Mucosa of descending colon (tissue), 3 donors: ENCODE results near the gene ZFAND3. TPM values are rescaled to one million over a fixed set of nuclear protein-coding genes. Genes with fewer than 3 reads are reported as not detected.

ENCODE experiments used
- ATAC-seq: fragments of 200-7000 bp; cut with Tn5 transposase; one replicate; pipeline ENCODE4 v1.9.1; 2020; ENCODE audit warnings: mild to moderate bottlenecking, moderate library complexity
- DNase-seq, 3 donors: peaks; one replicate each; pipeline ENCODE4 v3.0.0-alpha.2; 2020
- H3K36me3 ChIP-seq: fragments of 200-600 bp; one replicate; pipeline ENCODE4 v1.8.0; 2021; ENCODE audit warnings: low read depth, mild to moderate bottlenecking
- H3K4me1 ChIP-seq: fragments of 200-600 bp; one replicate; pipeline ENCODE4 v1.8.0; 2021; ENCODE audit warnings: low read depth, mild to moderate bottlenecking
- H3K4me3 ChIP-seq: fragments of 200-600 bp; one replicate; pipeline ENCODE4 v1.8.0; 2021; ENCODE audit warnings: mild to moderate bottlenecking
- H3K9me3 ChIP-seq: fragments of 200-600 bp; one replicate; pipeline ENCODE4 v1.8.0; 2021; ENCODE audit warnings: mild to moderate bottlenecking
- intact Hi-C, 2 donors: fragments of 100-400 bp; cut with DNase I in 1 of 2; cut with micrococcal nuclease in 1 of 2; formaldehyde crosslinking; loops; one replicate each; pipeline versions ENCODE4 v1.11.0 to v1.11.1; 2022; cut with DNase I, micrococcal nuclease
- total RNA-seq, 3 donors: library from RNA; stranded (reverse); fragmentation: NEBNext Ultra II Directional in 2 of 3; extraction: Animal tissue kit (Norgen Biotek cat#: 25700) in 2 of 3; gene quantifications; one replicate each; pipeline versions ENCODE4 v1.2.1 to v1.2.4, GENCODE V29; 2021 to 2023
- TF ChIP-seq, protein P1 (sequence below): fragments of 200-600 bp; IDR thresholded peaks from one replicate; pipeline ENCODE4 v1.8.0; 2022; ENCODE audit warnings: antibody characterized with exemption, mild to moderate bottlenecking
- donor health status: DM: no; HTN: no; CAD: no; lungs with moderate emphysema.
- donor health status: DM: no; HTN: no; CAD: no.
- donor health status: DM: no; HTN: yes; CAD: no.

The ZFAND3 gene
- total RNA-seq, 3 donors from 2014 or later = 63.9 to 84.0 (median 82.2) TPM

DNA sequence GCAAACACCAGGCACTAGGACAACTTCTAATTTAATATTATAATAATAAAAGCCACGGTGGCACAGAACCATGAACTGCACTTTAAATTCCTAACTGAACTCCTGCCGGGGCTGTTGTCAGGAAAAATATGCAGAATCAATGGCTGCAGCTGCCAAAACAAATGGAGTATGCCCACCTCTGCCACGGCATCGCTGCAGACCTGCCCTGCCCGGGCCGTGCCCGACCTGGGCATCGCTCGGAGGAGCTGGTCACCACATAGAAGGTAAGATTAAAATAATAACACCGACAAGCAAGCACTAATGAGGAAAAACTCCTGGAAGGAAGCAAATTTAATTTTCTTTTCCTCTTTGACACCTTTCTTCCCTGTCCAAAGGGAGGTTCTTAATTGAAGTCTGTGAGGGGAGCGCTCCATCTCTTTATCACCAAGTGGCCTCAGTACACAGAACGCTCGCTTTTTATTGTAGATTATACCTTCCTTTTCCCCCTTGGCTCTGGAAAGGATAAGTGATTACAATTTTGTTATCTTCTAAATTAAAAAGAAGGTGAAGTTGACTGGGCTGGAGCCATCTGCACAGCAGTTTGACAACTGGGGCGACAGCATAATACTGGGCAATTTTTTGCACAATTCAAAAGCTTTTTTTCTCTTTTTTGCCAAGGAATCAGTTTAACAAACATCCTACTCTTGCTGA lies 351.3 kb downstream of the ZFAND3 start:
- TF ChIP-seq, protein P1, sequence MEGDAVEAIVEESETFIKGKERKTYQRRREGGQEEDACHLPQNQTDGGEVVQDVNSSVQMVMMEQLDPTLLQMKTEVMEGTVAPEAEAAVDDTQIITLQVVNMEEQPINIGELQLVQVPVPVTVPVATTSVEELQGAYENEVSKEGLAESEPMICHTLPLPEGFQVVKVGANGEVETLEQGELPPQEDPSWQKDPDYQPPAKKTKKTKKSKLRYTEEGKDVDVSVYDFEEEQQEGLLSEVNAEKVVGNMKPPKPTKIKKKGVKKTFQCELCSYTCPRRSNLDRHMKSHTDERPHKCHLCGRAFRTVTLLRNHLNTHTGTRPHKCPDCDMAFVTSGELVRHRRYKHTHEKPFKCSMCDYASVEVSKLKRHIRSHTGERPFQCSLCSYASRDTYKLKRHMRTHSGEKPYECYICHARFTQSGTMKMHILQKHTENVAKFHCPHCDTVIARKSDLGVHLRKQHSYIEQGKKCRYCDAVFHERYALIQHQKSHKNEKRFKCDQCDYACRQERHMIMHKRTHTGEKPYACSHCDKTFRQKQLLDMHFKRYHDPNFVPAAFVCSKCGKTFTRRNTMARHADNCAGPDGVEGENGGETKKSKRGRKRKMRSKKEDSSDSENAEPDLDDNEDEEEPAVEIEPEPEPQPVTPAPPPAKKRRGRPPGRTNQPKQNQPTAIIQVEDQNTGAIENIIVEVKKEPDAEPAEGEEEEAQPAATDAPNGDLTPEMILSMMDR = no peak
- Histone ChIP-seq H3K4me1 (peaks cover 25% of the 10 kb centered on the region), H3K36me3 (no peaks in the 10 kb centered on the region), H3K4me3 (no peak overlapping the region), H3K9me3 (no peaks in the 10 kb centered on the region)
- intact Hi-C loops = no loop called here
- no peak for DNase-seq
- no peak for ATAC-seq

GRCh38 chr6:38171997-38172738 lies 352.6 kb downstream of the ZFAND3 start:
- no peaks in the 10 kb centered on the region for H3K36me3 ChIP-seq
- ATAC-seq (no peak), DNase-seq (no peak)
- peaks cover 35% of the 10 kb centered on the region for H3K4me1 ChIP-seq
- no peaks in the 10 kb centered on the region for H3K9me3 ChIP-seq
- TF ChIP-seq, protein P1 = no peak
- intact Hi-C loops = no loop called here
- no peak overlapping the region for H3K4me3 ChIP-seq

DNA sequence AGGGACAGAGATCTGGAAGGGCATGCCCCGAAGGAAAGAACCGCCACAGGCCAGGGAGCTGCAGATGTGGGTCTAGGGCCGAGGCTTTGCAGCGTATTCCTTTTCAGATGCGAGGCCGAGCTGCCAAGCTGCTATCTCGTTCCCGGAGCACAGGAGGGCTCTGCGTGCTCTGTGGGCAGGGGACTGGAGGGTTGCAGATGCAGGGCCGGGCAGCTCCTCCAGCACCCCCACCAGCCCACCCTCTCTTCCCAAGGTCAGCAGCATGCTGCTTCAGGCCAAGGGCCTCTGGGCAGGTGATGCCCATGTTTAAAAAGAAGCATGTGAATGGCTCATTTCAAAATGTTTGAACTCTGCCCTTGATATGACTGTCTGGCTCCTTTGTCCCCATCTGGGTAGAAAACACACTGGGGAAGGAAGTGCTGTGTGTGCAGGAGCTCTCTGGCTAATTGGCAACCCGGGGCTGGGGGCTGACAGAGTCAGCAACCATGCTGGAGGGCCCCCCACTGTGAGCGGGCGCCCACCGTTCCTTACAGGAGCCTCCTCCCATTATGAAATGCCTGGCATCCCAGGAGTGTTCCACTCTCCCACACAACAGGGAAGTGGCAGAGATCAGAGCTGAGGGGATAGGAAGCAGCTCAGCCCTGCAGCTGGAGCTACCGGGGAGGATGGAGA lies 353.3 kb downstream of the ZFAND3 start:
- intact Hi-C loops = no loop called here
- no peak for ATAC-seq
- TF ChIP-seq, protein P1 = no peak
- Histone ChIP-seq H3K9me3 (no peaks in the 10 kb centered on the region), H3K4me1 (peaks cover 35% of the 10 kb centered on the region), H3K36me3 (no peaks in the 10 kb centered on the region), H3K4me3 (no peak overlapping the region)
- no peak for DNase-seq

DNA sequence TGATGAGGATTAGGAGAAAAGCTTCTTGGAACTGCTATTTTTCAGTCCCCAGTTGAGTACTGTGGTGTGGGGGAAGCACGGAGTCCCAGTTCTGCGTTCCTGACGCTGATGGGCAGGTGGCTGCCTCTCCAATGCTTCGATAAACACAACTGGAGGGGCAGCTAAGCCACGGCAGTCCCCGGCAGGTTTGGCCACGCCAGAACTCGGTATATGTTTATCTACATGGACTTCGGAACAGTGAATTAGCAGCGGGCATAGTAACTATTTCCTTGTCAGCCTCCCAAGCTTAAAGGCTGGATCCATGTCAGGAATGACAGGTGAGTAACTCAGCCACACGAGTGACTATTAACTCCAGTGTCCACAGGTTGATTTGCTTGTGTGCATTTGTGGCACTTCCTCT lies 354.4 kb downstream of the ZFAND3 start:
- no peaks in the 10 kb centered on the region for H3K9me3 ChIP-seq
- ATAC-seq = peak; percentile 61
- intact Hi-C loops = no loop called here
- no peaks in the 10 kb centered on the region for H3K36me3 ChIP-seq
- peaks cover 35% of the 10 kb centered on the region for H3K4me1 ChIP-seq
- TF ChIP-seq, protein P1 = no peak
- DNase-seq = peak in 1 of 3 donors; percentile 55
- H3K4me3 ChIP-seq = no peak overlapping the region

- H3K9me3 ChIP-seq = no peaks in the 10 kb centered on the region
- H3K4me3 ChIP-seq = no peak overlapping the region
- ATAC-seq (no peak), DNase-seq (no peak)
- peaks cover 35% of the 10 kb centered on the region for H3K4me1 ChIP-seq
- H3K36me3 ChIP-seq = no peaks in the 10 kb centered on the region
- intact Hi-C loops = no loop called here
- TF ChIP-seq, protein P1 = no peak
Measured at GRCh38 chr6:38174315-38174714, 354.8 kb downstream of the ZFAND3 start.
